OCI-LY3 (cell line): Measurements from ENCODE around the gene PARD6G.

ENCODE experiments used
- EZH2phosphoT487 ChIP-seq: fragments of 200-600 bp; shearing (Covaris generic); IDR thresholded peaks from 2 replicates; pipeline ENCODE4 v1.6.1; 2018; ENCODE audit warnings: antibody characterized with exemption, mixed run types, low read depth
- TF ChIP-seq, protein P1 (sequence below): fragments of 200-600, 300-600 bp; sonication (generic); IDR thresholded peaks from 2 replicates; pipeline ENCODE4 v1.5.1; 2014; ENCODE audit warnings: antibody characterized with exemption, low read length, low read depth

DNA sequence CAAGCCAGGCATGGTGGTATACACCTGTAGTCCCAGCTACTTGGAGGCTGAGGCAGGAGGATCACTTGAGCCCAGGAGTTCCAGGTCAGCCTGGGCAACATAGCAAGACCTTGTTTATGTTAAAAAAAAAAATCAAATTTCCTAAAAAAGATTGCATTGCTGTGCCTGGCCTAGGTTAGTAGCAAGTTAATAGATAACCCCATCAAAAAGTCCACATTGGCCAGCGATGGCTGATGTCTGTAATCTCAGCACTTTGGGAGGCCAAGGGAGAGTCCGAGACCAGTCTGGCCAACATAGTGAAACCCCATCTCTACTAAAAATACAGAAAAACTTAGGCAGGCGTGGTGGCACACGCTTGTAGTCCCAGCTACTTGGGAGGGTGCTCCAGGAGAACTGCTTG is 38.7 kb downstream of the PARD6G start:
- TF ChIP-seq EZH2phosphoT487: no peak
- TF ChIP-seq, protein P1, sequence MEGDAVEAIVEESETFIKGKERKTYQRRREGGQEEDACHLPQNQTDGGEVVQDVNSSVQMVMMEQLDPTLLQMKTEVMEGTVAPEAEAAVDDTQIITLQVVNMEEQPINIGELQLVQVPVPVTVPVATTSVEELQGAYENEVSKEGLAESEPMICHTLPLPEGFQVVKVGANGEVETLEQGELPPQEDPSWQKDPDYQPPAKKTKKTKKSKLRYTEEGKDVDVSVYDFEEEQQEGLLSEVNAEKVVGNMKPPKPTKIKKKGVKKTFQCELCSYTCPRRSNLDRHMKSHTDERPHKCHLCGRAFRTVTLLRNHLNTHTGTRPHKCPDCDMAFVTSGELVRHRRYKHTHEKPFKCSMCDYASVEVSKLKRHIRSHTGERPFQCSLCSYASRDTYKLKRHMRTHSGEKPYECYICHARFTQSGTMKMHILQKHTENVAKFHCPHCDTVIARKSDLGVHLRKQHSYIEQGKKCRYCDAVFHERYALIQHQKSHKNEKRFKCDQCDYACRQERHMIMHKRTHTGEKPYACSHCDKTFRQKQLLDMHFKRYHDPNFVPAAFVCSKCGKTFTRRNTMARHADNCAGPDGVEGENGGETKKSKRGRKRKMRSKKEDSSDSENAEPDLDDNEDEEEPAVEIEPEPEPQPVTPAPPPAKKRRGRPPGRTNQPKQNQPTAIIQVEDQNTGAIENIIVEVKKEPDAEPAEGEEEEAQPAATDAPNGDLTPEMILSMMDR: no peak
